WTC11 (cell line): Measurements from ENCODE around the gene ACKR3.

Experiments used
- FOXK1 ChIP-seq: sonication (generic); formaldehyde crosslinking; IDR thresholded peaks from 2 replicates; pipeline ENCODE4 v1.8.0; 2022; ENCODE audit warnings: mild to moderate bottlenecking, moderate library complexity, missing genetic modification reagents
- FOXP1 ChIP-seq: sonication (generic); formaldehyde crosslinking; IDR thresholded peaks from 2 replicates; pipeline ENCODE4 v1.8.0; 2022; ENCODE audit warnings: missing genetic modification reagents, mild to moderate bottlenecking, moderate library complexity, borderline replicate concordance
- MYBL2 ChIP-seq: sonication (generic); formaldehyde crosslinking; IDR thresholded peaks from 2 replicates; pipeline ENCODE4 v1.8.1; 2023; ENCODE audit warnings: mild to moderate bottlenecking, moderate library complexity, missing genetic modification reagents
- NR3C1 ChIP-seq: sonication (generic); formaldehyde crosslinking; conservative IDR thresholded peaks from 2 replicates; pipeline ENCODE4 v1.8.1; 2023; ENCODE audit warnings: low read depth, mild to moderate bottlenecking, missing genetic modification reagents
- TEAD4 ChIP-seq: sonication (generic); formaldehyde crosslinking; IDR thresholded peaks from 2 replicates; pipeline ENCODE4 v1.8.0; 2022; ENCODE audit warnings: mild to moderate bottlenecking, missing genetic modification reagents
- ZNF263 ChIP-seq: sonication (generic); formaldehyde crosslinking; IDR thresholded peaks from 2 replicates; pipeline ENCODE4 v1.8.1; 2022; ENCODE audit warnings: low read depth, mild to moderate bottlenecking, moderate library complexity, missing genetic modification reagents
- TF ChIP-seq, protein P1 (sequence below): sonication (generic); formaldehyde crosslinking; IDR thresholded peaks from 2 replicates; pipeline ENCODE4 v1.8.1; 2023; ENCODE audit warnings: mild to moderate bottlenecking, missing genetic modification reagents, moderate library complexity
- TF ChIP-seq, protein P2 (sequence below): sonication (generic); formaldehyde crosslinking; IDR thresholded peaks from 2 replicates; pipeline ENCODE4 v1.8.1; 2023; ENCODE audit warnings: mild to moderate bottlenecking, missing genetic modification reagents
- TF ChIP-seq, protein P3 (sequence below): fragments of 250-450 bp; sonication (Bioruptor Pico); IDR thresholded peaks from 2 replicates; pipeline ENCODE4 v1.9.0; 2021; ENCODE audit warnings: mild to moderate bottlenecking
- TF ChIP-seq, protein P4 (sequence below): fragments of 200-600 bp; IDR thresholded peaks from 2 replicates; pipeline ENCODE4 v1.8.0; 2022; ENCODE audit warnings: antibody characterized with exemption
- TF ChIP-seq, protein P5 (sequence below): sonication (generic); formaldehyde crosslinking; IDR thresholded peaks from 2 replicates; pipeline ENCODE4 v1.8.1; 2023; ENCODE audit warnings: mild to moderate bottlenecking, missing genetic modification reagents, moderate library complexity
- TF ChIP-seq, protein P6 (sequence below): sonication (generic); formaldehyde crosslinking; IDR thresholded peaks from 2 replicates; pipeline ENCODE4 v1.8.0; 2022; ENCODE audit warnings: mild to moderate bottlenecking, missing genetic modification reagents
- TF ChIP-seq, protein P7 (sequence below): sonication (generic); formaldehyde crosslinking; IDR thresholded peaks from 2 replicates; pipeline ENCODE4 v1.8.1; 2023; ENCODE audit warnings: mild to moderate bottlenecking, moderate library complexity, missing genetic modification reagents
- TF ChIP-seq, protein P8 (sequence below): sonication (generic); formaldehyde crosslinking; conservative IDR thresholded peaks from 2 replicates; pipeline ENCODE4 v1.8.1; 2023; ENCODE audit warnings: mild to moderate bottlenecking, low read depth, missing genetic modification reagents, moderate library complexity

DNA sequence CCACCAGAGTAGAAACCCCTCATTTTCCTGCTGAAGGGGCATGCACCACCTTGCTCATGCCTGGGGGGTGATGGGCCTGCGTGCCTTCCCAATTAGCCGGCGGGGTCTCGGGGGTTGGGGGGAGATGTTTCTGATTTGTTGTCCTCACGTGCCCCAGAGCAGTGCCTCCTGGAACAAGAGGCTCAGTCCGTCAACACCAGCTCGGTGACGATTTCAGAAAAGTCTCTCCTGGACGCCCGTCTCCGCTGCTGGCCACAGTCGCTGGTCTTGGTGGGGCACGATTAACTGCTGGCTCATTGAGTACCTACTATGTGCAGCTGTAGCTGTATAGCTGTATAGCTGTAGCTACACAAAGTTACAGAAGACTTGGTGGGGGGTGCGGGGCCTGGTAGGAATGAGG, 4.4 kb downstream of the ACKR3 start:
- TF ChIP-seq, protein P1, sequence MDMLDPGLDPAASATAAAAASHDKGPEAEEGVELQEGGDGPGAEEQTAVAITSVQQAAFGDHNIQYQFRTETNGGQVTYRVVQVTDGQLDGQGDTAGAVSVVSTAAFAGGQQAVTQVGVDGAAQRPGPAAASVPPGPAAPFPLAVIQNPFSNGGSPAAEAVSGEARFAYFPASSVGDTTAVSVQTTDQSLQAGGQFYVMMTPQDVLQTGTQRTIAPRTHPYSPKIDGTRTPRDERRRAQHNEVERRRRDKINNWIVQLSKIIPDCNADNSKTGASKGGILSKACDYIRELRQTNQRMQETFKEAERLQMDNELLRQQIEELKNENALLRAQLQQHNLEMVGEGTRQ (CRISPR knock-in tag), result no peak
- TF ChIP-seq, protein P2, sequence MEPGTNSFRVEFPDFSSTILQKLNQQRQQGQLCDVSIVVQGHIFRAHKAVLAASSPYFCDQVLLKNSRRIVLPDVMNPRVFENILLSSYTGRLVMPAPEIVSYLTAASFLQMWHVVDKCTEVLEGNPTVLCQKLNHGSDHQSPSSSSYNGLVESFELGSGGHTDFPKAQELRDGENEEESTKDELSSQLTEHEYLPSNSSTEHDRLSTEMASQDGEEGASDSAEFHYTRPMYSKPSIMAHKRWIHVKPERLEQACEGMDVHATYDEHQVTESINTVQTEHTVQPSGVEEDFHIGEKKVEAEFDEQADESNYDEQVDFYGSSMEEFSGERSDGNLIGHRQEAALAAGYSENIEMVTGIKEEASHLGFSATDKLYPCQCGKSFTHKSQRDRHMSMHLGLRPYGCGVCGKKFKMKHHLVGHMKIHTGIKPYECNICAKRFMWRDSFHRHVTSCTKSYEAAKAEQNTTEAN, result no peak
- no peak for TF ChIP-seq FOXK1 (CRISPR knock-in tag)
- TF ChIP-seq, protein P3, sequence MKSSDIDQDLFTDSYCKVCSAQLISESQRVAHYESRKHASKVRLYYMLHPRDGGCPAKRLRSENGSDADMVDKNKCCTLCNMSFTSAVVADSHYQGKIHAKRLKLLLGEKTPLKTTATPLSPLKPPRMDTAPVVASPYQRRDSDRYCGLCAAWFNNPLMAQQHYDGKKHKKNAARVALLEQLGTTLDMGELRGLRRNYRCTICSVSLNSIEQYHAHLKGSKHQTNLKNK, result no peak
- TF ChIP-seq, protein P4, sequence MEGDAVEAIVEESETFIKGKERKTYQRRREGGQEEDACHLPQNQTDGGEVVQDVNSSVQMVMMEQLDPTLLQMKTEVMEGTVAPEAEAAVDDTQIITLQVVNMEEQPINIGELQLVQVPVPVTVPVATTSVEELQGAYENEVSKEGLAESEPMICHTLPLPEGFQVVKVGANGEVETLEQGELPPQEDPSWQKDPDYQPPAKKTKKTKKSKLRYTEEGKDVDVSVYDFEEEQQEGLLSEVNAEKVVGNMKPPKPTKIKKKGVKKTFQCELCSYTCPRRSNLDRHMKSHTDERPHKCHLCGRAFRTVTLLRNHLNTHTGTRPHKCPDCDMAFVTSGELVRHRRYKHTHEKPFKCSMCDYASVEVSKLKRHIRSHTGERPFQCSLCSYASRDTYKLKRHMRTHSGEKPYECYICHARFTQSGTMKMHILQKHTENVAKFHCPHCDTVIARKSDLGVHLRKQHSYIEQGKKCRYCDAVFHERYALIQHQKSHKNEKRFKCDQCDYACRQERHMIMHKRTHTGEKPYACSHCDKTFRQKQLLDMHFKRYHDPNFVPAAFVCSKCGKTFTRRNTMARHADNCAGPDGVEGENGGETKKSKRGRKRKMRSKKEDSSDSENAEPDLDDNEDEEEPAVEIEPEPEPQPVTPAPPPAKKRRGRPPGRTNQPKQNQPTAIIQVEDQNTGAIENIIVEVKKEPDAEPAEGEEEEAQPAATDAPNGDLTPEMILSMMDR, result no peak
- no peak for TF ChIP-seq NR3C1
- TF ChIP-seq, protein P5, sequence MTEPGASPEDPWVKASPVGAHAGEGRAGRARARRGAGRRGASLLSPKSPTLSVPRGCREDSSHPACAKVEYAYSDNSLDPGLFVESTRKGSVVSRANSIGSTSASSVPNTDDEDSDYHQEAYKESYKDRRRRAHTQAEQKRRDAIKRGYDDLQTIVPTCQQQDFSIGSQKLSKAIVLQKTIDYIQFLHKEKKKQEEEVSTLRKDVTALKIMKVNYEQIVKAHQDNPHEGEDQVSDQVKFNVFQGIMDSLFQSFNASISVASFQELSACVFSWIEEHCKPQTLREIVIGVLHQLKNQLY (CRISPR knock-in tag), result no peak
- no peak for TF ChIP-seq MYBL2
- no peak for TF ChIP-seq ZNF263 (CRISPR knock-in tag)
- TF ChIP-seq, protein P6, sequence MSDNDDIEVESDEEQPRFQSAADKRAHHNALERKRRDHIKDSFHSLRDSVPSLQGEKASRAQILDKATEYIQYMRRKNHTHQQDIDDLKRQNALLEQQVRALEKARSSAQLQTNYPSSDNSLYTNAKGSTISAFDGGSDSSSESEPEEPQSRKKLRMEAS (CRISPR knock-in tag), result no peak
- TF ChIP-seq, protein P7, sequence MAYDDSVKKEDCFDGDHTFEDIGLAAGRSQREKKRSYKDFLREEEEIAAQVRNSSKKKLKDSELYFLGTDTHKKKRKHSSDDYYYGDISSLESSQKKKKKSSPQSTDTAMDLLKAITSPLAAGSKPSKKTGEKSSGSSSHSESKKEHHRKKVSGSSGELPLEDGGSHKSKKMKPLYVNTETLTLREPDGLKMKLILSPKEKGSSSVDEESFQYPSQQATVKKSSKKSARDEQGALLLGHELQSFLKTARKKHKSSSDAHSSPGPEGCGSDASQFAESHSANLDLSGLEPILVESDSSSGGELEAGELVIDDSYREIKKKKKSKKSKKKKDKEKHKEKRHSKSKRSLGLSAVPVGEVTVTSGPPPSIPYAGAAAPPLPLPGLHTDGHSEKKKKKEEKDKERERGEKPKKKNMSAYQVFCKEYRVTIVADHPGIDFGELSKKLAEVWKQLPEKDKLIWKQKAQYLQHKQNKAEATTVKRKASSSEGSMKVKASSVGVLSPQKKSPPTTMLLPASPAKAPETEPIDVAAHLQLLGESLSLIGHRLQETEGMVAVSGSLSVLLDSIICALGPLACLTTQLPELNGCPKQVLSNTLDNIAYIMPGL, result no peak
- TF ChIP-seq FOXP1 (CRISPR knock-in tag), result no peak
- no peak for TF ChIP-seq TEAD4
- TF ChIP-seq, protein P8, sequence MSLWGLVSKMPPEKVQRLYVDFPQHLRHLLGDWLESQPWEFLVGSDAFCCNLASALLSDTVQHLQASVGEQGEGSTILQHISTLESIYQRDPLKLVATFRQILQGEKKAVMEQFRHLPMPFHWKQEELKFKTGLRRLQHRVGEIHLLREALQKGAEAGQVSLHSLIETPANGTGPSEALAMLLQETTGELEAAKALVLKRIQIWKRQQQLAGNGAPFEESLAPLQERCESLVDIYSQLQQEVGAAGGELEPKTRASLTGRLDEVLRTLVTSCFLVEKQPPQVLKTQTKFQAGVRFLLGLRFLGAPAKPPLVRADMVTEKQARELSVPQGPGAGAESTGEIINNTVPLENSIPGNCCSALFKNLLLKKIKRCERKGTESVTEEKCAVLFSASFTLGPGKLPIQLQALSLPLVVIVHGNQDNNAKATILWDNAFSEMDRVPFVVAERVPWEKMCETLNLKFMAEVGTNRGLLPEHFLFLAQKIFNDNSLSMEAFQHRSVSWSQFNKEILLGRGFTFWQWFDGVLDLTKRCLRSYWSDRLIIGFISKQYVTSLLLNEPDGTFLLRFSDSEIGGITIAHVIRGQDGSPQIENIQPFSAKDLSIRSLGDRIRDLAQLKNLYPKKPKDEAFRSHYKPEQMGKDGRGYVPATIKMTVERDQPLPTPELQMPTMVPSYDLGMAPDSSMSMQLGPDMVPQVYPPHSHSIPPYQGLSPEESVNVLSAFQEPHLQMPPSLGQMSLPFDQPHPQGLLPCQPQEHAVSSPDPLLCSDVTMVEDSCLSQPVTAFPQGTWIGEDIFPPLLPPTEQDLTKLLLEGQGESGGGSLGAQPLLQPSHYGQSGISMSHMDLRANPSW (CRISPR knock-in tag), result no peak
